HepG2 (cell line): ENCODE measurements around the gene ARL3. TPM values are rescaled to one million over a fixed set of nuclear protein-coding genes. Genes with fewer than 3 reads are reported as not detected.
A peak's percentile ranks its signal among the peaks of the same experiment; 100 is the strongest.

Experiments
- DNMT3B ChIP-seq: conservative IDR thresholded peaks from 2 replicates; pipeline ENCODE4 v1.6.1; 2016; ENCODE audit warnings: missing biosample characterization, control low read depth
- ERF ChIP-seq: IDR thresholded peaks from 2 replicates; pipeline ENCODE4 v1.6.1; 2018; ENCODE audit warnings: missing biosample characterization, missing genetic modification reagents
- HHEX ChIP-seq: IDR thresholded peaks from 2 replicates; pipeline ENCODE4 v1.6.1; 2016; ENCODE audit warnings: control low read depth
- HIVEP1 ChIP-seq: sonication (generic); formaldehyde crosslinking; IDR thresholded peaks from 2 replicates; pipeline ENCODE4 v1.4.0; 2020; ENCODE audit warnings: mild to moderate bottlenecking, missing genetic modification reagents
- HMG20B ChIP-seq: conservative IDR thresholded peaks from 2 replicates; pipeline ENCODE4 v1.6.1; 2016; ENCODE audit warnings: missing genetic modification reagents, missing compliant biosample characterization
- HNF4G ChIP-seq, 2 experiments: sonication (generic) in 1 of 2; formaldehyde crosslinking in 1 of 2; IDR thresholded peaks; 2 replicates each; pipeline versions ENCODE4 v1.4.0 to v1.6.1; 2011 to 2020; ENCODE audit warnings: borderline replicate concordance in 2 of 2, low read depth in 2 of 2, mild to moderate bottlenecking in 2 of 2, low read length in 1 of 2, missing genetic modification reagents in 1 of 2, moderate library complexity in 1 of 2
- NRL ChIP-seq: sonication (generic); formaldehyde crosslinking; IDR thresholded peaks from 2 replicates; pipeline ENCODE4 v1.5.0; 2020; ENCODE audit warnings: missing genetic modification reagents, mild to moderate bottlenecking, moderate library complexity, borderline replicate concordance
- SIN3A ChIP-seq: IDR thresholded peaks from 2 replicates; pipeline ENCODE4 v1.6.1; 2011; ENCODE audit warnings: low read depth, mild to moderate bottlenecking, control low read depth, low read length, borderline replicate concordance
- SNAI1 ChIP-seq: sonication (generic); formaldehyde crosslinking; IDR thresholded peaks from 2 replicates; pipeline ENCODE4 v1.5.0; 2020; ENCODE audit warnings: mild to moderate bottlenecking, missing genetic modification reagents, borderline replicate concordance
- SOX5 ChIP-seq: IDR thresholded peaks from 2 replicates; pipeline ENCODE4 v1.6.1; 2016; ENCODE audit warnings: borderline replicate concordance
- SOX6 ChIP-seq, 2 experiments: fragments of 450-650 bp in 1 of 2; sonication (generic) in 1 of 2; formaldehyde crosslinking in 1 of 2; IDR thresholded peaks; 2 replicates each; pipeline versions ENCODE4 v1.4.0 to v1.6.1; 2017 to 2020; ENCODE audit warnings: antibody characterized with exemption in 1 of 2, mild to moderate bottlenecking in 1 of 2, missing genetic modification reagents in 1 of 2
- TMF1 ChIP-seq: sonication (generic); formaldehyde crosslinking; IDR thresholded peaks from 2 replicates; pipeline ENCODE4 v1.8.1; 2022; ENCODE audit warnings: low read depth, missing genetic modification reagents
- ZNF17 ChIP-seq: sonication (generic); formaldehyde crosslinking; IDR thresholded peaks from 2 replicates; pipeline ENCODE4 v1.5.0; 2020; ENCODE audit warnings: mild to moderate bottlenecking, missing genetic modification reagents
- ZNF451 ChIP-seq: sonication (generic); formaldehyde crosslinking; IDR thresholded peaks from 2 replicates; pipeline ENCODE4 v1.5.0; 2020; ENCODE audit warnings: mild to moderate bottlenecking, missing genetic modification reagents
- ZSCAN12 ChIP-seq: sonication (generic); formaldehyde crosslinking; IDR thresholded peaks from 2 replicates; pipeline ENCODE4 v1.9.0; 2021; ENCODE audit warnings: mild to moderate bottlenecking, missing genetic modification reagents
- polyA plus RNA-seq, 8 experiments: library from polyadenylated mRNA; depleted of rRNA in 3 of 8; stranded (reverse) in 7 of 8; unstranded in 1 of 8; fragments of >200 nt; fragmentation: Illumina TruSeq in 4 of 8; extraction: Trizol in 4 of 8; gene quantifications; 2 replicates each; pipeline versions ENCODE4 v1.2.1 to v1.2.3, GENCODE V29; 2011 to 2016; ENCODE audit warnings: low read depth in 4 of 8, missing spikeins in 1 of 8, mixed read lengths in 1 of 8; ENCODE audit not compliant: insufficient read depth in 1 of 8
- total RNA-seq, 5 experiments: library from RNA; depleted of rRNA; stranded (reverse); fragments of >200 nt; fragmentation: Illumina TruSeq; extraction: Trizol; gene quantifications; 2 replicates each; pipeline ENCODE4 v1.2.3, GENCODE V29; 2016; ENCODE audit warnings: low read depth in 1 of 5
- TF ChIP-seq, protein P1 (sequence below): sonication (generic); formaldehyde crosslinking; IDR thresholded peaks from 2 replicates; pipeline ENCODE4 v1.4.0; 2020; ENCODE audit warnings: missing genetic modification reagents, borderline replicate concordance
- TF ChIP-seq, protein P2 (sequence below): sonication (generic); formaldehyde crosslinking; IDR thresholded peaks from 2 replicates; pipeline ENCODE4 v1.4.0; 2020; ENCODE audit warnings: missing genetic modification reagents
- TF ChIP-seq, protein P3 (sequence below): sonication (generic); formaldehyde crosslinking; IDR thresholded peaks from 2 replicates; pipeline ENCODE4 v1.9.0; 2022; ENCODE audit warnings: low read depth, missing genetic modification reagents
- TF ChIP-seq, protein P4 (sequence below): sonication (generic); formaldehyde crosslinking; IDR thresholded peaks from 2 replicates; pipeline ENCODE4 v1.5.0; 2020; ENCODE audit warnings: missing genetic modification reagents

ARL3 gene
- total and polyA plus RNA-seq, 2 of the 13 experiments (the other 11 are each of a cell fraction or from before 2014, with no cell fraction given): 5.2 to 6.6 TPM

DNA sequence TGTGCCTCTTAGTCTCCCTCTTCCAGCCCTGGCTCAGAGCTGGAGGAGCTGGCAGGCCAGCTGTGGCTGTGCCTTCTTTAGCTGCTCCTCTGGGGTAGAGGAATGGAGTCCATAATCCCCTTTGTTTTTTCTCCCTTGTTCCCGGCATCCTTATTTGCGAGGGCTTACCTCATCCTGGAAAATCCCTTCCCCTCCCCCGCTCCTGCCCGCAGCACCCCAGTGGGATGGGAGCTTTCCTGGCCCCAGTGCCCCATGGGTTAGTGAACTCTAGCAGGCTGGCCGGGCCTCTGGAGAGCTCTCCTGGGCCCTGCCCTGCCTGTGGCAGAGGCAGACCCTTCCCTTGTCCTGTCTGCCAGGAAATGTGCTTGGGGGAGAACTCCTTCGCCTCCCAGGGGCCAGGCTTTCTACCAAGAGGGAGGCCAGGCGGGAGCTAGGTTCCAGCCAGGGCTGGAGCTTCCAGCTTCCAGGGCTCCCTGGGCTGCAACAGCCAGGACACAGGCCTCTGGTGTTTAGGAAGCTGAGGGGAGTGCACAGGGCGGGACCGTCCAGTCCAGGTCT, 86.4 kb downstream of the ARL3 start (continued):
- TF ChIP-seq, protein P1, sequence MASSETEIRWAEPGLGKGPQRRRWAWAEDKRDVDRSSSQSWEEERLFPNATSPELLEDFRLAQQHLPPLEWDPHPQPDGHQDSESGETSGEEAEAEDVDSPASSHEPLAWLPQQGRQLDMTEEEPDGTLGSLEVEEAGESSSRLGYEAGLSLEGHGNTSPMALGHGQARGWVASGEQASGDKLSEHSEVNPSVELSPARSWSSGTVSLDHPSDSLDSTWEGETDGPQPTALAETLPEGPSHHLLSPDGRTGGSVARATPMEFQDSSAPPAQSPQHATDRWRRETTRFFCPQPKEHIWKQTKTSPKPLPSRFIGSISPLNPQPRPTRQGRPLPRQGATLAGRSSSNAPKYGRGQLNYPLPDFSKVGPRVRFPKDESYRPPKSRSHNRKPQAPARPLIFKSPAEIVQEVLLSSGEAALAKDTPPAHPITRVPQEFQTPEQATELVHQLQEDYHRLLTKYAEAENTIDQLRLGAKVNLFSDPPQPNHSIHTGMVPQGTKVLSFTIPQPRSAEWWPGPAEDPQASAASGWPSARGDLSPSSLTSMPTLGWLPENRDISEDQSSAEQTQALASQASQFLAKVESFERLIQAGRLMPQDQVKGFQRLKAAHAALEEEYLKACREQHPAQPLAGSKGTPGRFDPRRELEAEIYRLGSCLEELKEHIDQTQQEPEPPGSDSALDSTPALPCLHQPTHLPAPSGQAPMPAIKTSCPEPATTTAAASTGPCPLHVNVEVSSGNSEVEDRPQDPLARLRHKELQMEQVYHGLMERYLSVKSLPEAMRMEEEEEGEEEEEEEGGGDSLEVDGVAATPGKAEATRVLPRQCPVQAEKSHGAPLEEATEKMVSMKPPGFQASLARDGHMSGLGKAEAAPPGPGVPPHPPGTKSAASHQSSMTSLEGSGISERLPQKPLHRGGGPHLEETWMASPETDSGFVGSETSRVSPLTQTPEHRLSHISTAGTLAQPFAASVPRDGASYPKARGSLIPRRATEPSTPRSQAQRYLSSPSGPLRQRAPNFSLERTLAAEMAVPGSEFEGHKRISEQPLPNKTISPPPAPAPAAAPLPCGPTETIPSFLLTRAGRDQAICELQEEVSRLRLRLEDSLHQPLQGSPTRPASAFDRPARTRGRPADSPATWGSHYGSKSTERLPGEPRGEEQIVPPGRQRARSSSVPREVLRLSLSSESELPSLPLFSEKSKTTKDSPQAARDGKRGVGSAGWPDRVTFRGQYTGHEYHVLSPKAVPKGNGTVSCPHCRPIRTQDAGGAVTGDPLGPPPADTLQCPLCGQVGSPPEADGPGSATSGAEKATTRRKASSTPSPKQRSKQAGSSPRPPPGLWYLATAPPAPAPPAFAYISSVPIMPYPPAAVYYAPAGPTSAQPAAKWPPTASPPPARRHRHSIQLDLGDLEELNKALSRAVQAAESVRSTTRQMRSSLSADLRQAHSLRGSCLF (CRISPR knock-in tag): no peak
- TF ChIP-seq ERF (no peak), ZNF17 (CRISPR knock-in tag) (no peak), SNAI1 (no peak), SIN3A (no peak), SOX6 (IDR thresholded peaks at IDR 0.05) (no peak), SOX6 (CRISPR knock-in tag; IDR thresholded peaks at IDR 0.05) (peak; percentile 79), HNF4G (IDR thresholded peaks at IDR 0.05; ENCODE audit: borderline replicate concordance, low read depth, low read length) (no peak), HNF4G (CRISPR knock-in tag; IDR thresholded peaks at IDR 0.05; ENCODE audit: borderline replicate concordance, low read depth) (no peak), ZNF451 (CRISPR knock-in tag) (no peak), TMF1 (CRISPR knock-in tag) (no peak), DNMT3B (CRISPR knock-in tag) (no peak), NRL (CRISPR knock-in tag) (no peak), SOX5 (CRISPR knock-in tag) (peak; percentile 61; the same call in 1 of the 2 replicates), ZSCAN12 (CRISPR knock-in tag) (no peak), HHEX (no peak), HIVEP1 (CRISPR knock-in tag) (peak; percentile 87), HMG20B (0 out of 2 replicates have a peak, but pooled peaks have one; percentile 23)
- TF ChIP-seq, protein P2, sequence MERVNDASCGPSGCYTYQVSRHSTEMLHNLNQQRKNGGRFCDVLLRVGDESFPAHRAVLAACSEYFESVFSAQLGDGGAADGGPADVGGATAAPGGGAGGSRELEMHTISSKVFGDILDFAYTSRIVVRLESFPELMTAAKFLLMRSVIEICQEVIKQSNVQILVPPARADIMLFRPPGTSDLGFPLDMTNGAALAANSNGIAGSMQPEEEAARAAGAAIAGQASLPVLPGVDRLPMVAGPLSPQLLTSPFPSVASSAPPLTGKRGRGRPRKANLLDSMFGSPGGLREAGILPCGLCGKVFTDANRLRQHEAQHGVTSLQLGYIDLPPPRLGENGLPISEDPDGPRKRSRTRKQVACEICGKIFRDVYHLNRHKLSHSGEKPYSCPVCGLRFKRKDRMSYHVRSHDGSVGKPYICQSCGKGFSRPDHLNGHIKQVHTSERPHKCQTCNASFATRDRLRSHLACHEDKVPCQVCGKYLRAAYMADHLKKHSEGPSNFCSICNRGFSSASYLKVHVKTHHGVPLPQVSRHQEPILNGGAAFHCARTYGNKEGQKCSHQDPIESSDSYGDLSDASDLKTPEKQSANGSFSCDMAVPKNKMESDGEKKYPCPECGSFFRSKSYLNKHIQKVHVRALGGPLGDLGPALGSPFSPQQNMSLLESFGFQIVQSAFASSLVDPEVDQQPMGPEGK (CRISPR knock-in tag): peak; percentile 45; the same call in 1 of the 2 replicates
- TF ChIP-seq, protein P3, sequence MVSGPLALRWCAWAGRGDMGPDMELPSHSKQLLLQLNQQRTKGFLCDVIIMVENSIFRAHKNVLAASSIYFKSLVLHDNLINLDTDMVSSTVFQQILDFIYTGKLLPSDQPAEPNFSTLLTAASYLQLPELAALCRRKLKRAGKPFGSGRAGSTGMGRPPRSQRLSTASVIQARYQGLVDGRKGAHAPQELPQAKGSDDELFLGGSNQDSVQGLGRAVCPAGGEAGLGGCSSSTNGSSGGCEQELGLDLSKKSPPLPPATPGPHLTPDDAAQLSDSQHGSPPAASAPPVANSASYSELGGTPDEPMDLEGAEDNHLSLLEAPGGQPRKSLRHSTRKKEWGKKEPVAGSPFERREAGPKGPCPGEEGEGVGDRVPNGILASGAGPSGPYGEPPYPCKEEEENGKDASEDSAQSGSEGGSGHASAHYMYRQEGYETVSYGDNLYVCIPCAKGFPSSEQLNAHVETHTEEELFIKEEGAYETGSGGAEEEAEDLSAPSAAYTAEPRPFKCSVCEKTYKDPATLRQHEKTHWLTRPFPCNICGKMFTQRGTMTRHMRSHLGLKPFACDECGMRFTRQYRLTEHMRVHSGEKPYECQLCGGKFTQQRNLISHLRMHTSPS (CRISPR knock-in tag): no peak
- TF ChIP-seq, protein P4, sequence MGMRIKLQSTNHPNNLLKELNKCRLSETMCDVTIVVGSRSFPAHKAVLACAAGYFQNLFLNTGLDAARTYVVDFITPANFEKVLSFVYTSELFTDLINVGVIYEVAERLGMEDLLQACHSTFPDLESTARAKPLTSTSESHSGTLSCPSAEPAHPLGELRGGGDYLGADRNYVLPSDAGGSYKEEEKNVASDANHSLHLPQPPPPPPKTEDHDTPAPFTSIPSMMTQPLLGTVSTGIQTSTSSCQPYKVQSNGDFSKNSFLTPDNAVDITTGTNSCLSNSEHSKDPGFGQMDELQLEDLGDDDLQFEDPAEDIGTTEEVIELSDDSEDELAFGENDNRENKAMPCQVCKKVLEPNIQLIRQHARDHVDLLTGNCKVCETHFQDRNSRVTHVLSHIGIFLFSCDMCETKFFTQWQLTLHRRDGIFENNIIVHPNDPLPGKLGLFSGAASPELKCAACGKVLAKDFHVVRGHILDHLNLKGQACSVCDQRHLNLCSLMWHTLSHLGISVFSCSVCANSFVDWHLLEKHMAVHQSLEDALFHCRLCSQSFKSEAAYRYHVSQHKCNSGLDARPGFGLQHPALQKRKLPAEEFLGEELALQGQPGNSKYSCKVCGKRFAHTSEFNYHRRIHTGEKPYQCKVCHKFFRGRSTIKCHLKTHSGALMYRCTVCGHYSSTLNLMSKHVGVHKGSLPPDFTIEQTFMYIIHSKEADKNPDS (CRISPR knock-in tag): no peak
